Activated T-cell treated with anti-CD3 and anti-CD28 coated beads for 4 hours (primary cell): ENCODE measurements around the gene NUP155.
"Not testable (repeated sequence)": the region's sequence is repeated elsewhere in the genome, so short reads cannot be mapped to it uniquely, and the experiment has no call there.

ENCODE experiments used
- DNase-seq: peaks from one replicate; pipeline ENCODE4 v3.0.0-alpha.2; 2020

Gene NUP155

GRCh38 chr5:37275511-37275910, 95.4 kb downstream of the NUP155 start:
- DNase-seq = no peak

GRCh38 chr5:37272511-37272910, 98.4 kb downstream of the NUP155 start:
- no peak for DNase-seq

- not testable (repeated sequence) for DNase-seq
These were observed 102.8 kb downstream of the NUP155 start for GRCh38 chr5:37268100-37268499.

GRCh38 chr5:37255774-37256358, 115.0 kb downstream of the NUP155 start:
- DNase-seq = no peak

- no peak for DNase-seq
These were observed 116.3 kb downstream of the NUP155 start for GRCh38 chr5:37254581-37254980.

- no peak for DNase-seq
These were observed 119.2 kb downstream of the NUP155 start for GRCh38 chr5:37251665-37252064.

- no peak for DNase-seq
These were observed 121.1 kb downstream of the NUP155 start for GRCh38 chr5:37249815-37250164.

GRCh38 chr5:37248970-37249814, 121.7 kb downstream of the NUP155 start, which contains the start of gene CPLANE1:
CPLANE1 (minus strand) TSS chr5:37249376; CDS start chr5:37247698, 1,678 bp downstream.
- peak; percentile 29 for DNase-seq

- no peak for DNase-seq
These were observed 122.4 kb downstream of the NUP155 start for GRCh38 chr5:37248421-37248969.

GRCh38 chr5:37247496-37247895, 123.4 kb downstream of the NUP155 start:
- no peak for DNase-seq

- DNase-seq = no peak
These were observed 123.9 kb downstream of the NUP155 start for GRCh38 chr5:37247036-37247435.
